IMR-90 (cell line): ENCODE results near the gene MOB2. TPM values are rescaled to one million over a fixed set of nuclear protein-coding genes. Genes with fewer than 3 reads are reported as not detected.

Experiments
- ATAC-seq: fragments of 200-7000 bp; cut with Tn5 transposase; 2 replicates; pipeline ENCODE4 v1.9.1; 2020; ENCODE audit warnings: low read depth, mild to moderate bottlenecking, moderate library complexity
- BruUV-seq: library from RNA; stranded (reverse); fragments of 400-500 nt; replicated peaks from 2 replicates; lab custom pipeline; 2021; lab: Mats Ljungman, UMichigan
- CTCF ChIA-PET: fragments of 300-600 bp; formaldehyde crosslinking; extraction: SDS; loops from one replicate; lab custom pipeline; 2021; ENCODE audit warnings: antibody characterized with exemption; lab: Yijun Ruan, JAX
- POLR2A ChIA-PET: fragments of 300-600 bp; sonication (Branson Sonifier 250); formaldehyde crosslinking; loops from one replicate; lab custom pipeline; 2022; ENCODE audit warnings: antibody characterized with exemption; ENCODE audit not compliant: unreplicated experiment; lab: Charles Lee
- DNase-seq: peaks from one replicate; pipeline ENCODE4 v3.0.0; 2013
- H2AFZ ChIP-seq: replicated peaks from 2 replicates; pipeline ENCODE3; 2013; ENCODE audit warnings: low read length, mild to moderate bottlenecking; ENCODE audit not compliant: poor library complexity
- H2AK5ac ChIP-seq: 2 replicates; pipeline ENCODE4 v1.6.1; 2013; ENCODE audit warnings: low read depth, low read length, inconsistent platforms
- H2AK9ac ChIP-seq: replicated peaks from 2 replicates; pipeline ENCODE3; 2013; ENCODE audit warnings: mild to moderate bottlenecking, low read depth, low read length, moderate library complexity; ENCODE audit not compliant: poor library complexity
- H2BK120ac ChIP-seq: 2 replicates; pipeline ENCODE4 v1.6.1; 2013; ENCODE audit warnings: low read depth, low read length, inconsistent platforms
- H2BK15ac ChIP-seq: 3 replicates; pipeline ENCODE4 v1.6.1; 2013; ENCODE audit warnings: low read depth, low read length, inconsistent platforms
- H2BK20ac ChIP-seq: 2 replicates; pipeline ENCODE4 v1.6.1; 2013; ENCODE audit warnings: low read depth, mild to moderate bottlenecking, inconsistent platforms, low read length, moderate library complexity
- H2BK5ac ChIP-seq: 2 replicates; pipeline ENCODE4 v1.6.1; 2013; ENCODE audit warnings: mild to moderate bottlenecking, low read depth, low read length, inconsistent platforms; ENCODE audit not compliant: poor library complexity, severe bottlenecking
- H3K14ac ChIP-seq: replicated peaks from 2 replicates; pipeline ENCODE4 v1.6.1; 2013; ENCODE audit warnings: low read depth, low read length, inconsistent platforms
- H3K18ac ChIP-seq: 2 replicates; pipeline ENCODE4 v1.6.1; 2013; ENCODE audit warnings: low read depth, low read length, control low read depth
- H3K23ac ChIP-seq: 2 replicates; pipeline ENCODE4 v1.6.1; 2013; ENCODE audit warnings: low read depth, low read length, inconsistent platforms
- H3K27ac ChIP-seq: 2 replicates; pipeline ENCODE4 v1.5.1; 2013; ENCODE audit warnings: mild to moderate bottlenecking, control low read depth, low read length; ENCODE audit not compliant: insufficient read depth
- H3K27me3 ChIP-seq: 2 replicates; pipeline ENCODE4 v1.6.1; 2013; ENCODE audit warnings: low read length; ENCODE audit not compliant: control insufficient read depth, insufficient read depth
- H3K36me3 ChIP-seq: 2 replicates; pipeline ENCODE4 v1.6.1; 2013; ENCODE audit warnings: low read length, mixed read lengths; ENCODE audit not compliant: control insufficient read depth, insufficient read depth
- H3K4ac ChIP-seq: 2 replicates; pipeline ENCODE4 v1.6.1; 2013; ENCODE audit warnings: low read depth, low read length, inconsistent platforms
- H3K4me1 ChIP-seq: 2 replicates; pipeline ENCODE4 v1.6.1; 2013; ENCODE audit warnings: low read length, mixed read lengths; ENCODE audit not compliant: control insufficient read depth, insufficient read depth
- H3K4me2 ChIP-seq: 2 replicates; pipeline ENCODE4 v1.6.1; 2013; ENCODE audit warnings: low read depth, mild to moderate bottlenecking, control low read depth, low read length, moderate library complexity
- H3K4me3 ChIP-seq: 2 replicates; pipeline ENCODE4 v1.5.1; 2013; ENCODE audit warnings: low read depth, mild to moderate bottlenecking, control low read depth, low read length, moderate library complexity; ENCODE audit not compliant: insufficient read depth
- H3K56ac ChIP-seq: 2 replicates; pipeline ENCODE4 v1.6.1; 2013; ENCODE audit warnings: low read length, inconsistent platforms; ENCODE audit not compliant: insufficient read depth; ENCODE audit errors: extremely low read depth
- H3K79me1 ChIP-seq, 2 experiments: 2 replicates each; pipeline ENCODE4 v1.6.1; 2013; ENCODE audit warnings: low read length in 2 of 2, inconsistent platforms in 1 of 2, low read depth in 1 of 2
- H3K9ac ChIP-seq: 2 replicates; pipeline ENCODE4 v1.6.1; 2013; ENCODE audit warnings: low read depth, low read length, control low read depth
- H3K9me1 ChIP-seq: 2 replicates; pipeline ENCODE4 v1.6.1; 2013; ENCODE audit warnings: low read length, inconsistent platforms; ENCODE audit not compliant: insufficient read depth
- H3K9me3 ChIP-seq: 2 replicates; pipeline ENCODE4 v1.6.1; 2013; ENCODE audit warnings: low read length; ENCODE audit not compliant: control insufficient read depth, insufficient read depth
- H4K20me1 ChIP-seq: 2 replicates; pipeline ENCODE4 v1.6.1; 2013; ENCODE audit warnings: low read length, inconsistent platforms; ENCODE audit not compliant: insufficient read depth
- H4K5ac ChIP-seq: 2 replicates; pipeline ENCODE4 v1.6.1; 2013; ENCODE audit warnings: mild to moderate bottlenecking, low read depth, low read length, control low read depth
- H4K8ac ChIP-seq, 2 experiments: 2 replicates each; pipeline ENCODE4 v1.6.1; 2013; ENCODE audit warnings: low read depth in 2 of 2, low read length in 2 of 2, control low read depth in 1 of 2, inconsistent platforms in 1 of 2
- H4K91ac ChIP-seq: 2 replicates; pipeline ENCODE4 v1.6.1; 2013; ENCODE audit warnings: low read depth, low read length, inconsistent platforms; ENCODE audit not compliant: insufficient read depth
- BHLHE40 ChIP-seq: fragments of 150-350 bp; IDR thresholded peaks from 2 replicates; pipeline ENCODE4 v1.6.1; 2016; ENCODE audit warnings: mild to moderate bottlenecking, low read depth, low read length
- CEBPB ChIP-seq: IDR thresholded peaks from 2 replicates; pipeline ENCODE4 v1.6.1; 2012; ENCODE audit warnings: low read depth, low read length, improper control_type of control experiment
- CHD1 ChIP-seq: IDR thresholded peaks from 2 replicates; pipeline ENCODE4 v1.6.1; 2012; ENCODE audit warnings: low read depth, low read length, improper control_type of control experiment
- CTCF ChIP-seq: conservative IDR thresholded peaks from 2 replicates; pipeline ENCODE4 v1.5.1; 2012; ENCODE audit warnings: mild to moderate bottlenecking, low read depth, low read length, improper control_type of control experiment
- ELK1 ChIP-seq: fragments of 150-350 bp; IDR thresholded peaks from 2 replicates; pipeline ENCODE4 v1.6.1; 2016; ENCODE audit warnings: low read depth, mild to moderate bottlenecking, low read length, moderate library complexity, borderline replicate concordance
- FOS ChIP-seq: fragments of 150-350 bp; IDR thresholded peaks from 2 replicates; pipeline ENCODE4 v1.6.1; 2016; ENCODE audit warnings: low read depth, low read length
- MAFK ChIP-seq: IDR thresholded peaks from 2 replicates; pipeline ENCODE4 v1.6.1; 2012; ENCODE audit warnings: low read depth, low read length, improper control_type of control experiment
- MAZ ChIP-seq: IDR thresholded peaks from 2 replicates; pipeline ENCODE4 v1.6.1; 2012; ENCODE audit warnings: low read depth, mild to moderate bottlenecking, low read length, improper control_type of control experiment, moderate library complexity, borderline replicate concordance
- MXI1 ChIP-seq: IDR thresholded peaks from 2 replicates; pipeline ENCODE4 v1.6.1; 2012; ENCODE audit warnings: low read depth, mild to moderate bottlenecking, low read length, moderate library complexity, borderline replicate concordance
- NFE2L2 ChIP-seq: fragments of 150-350 bp; IDR thresholded peaks from 2 replicates; pipeline ENCODE4 v1.6.1; 2016; ENCODE audit warnings: low read depth, mild to moderate bottlenecking, low read length
- POLR2A ChIP-seq: IDR thresholded peaks from 2 replicates; pipeline ENCODE4 v1.6.1; 2012; ENCODE audit warnings: mild to moderate bottlenecking, low read depth, low read length
- RAD21 ChIP-seq: IDR thresholded peaks from 2 replicates; pipeline ENCODE4 v1.6.1; 2012; ENCODE audit warnings: low read length, improper control_type of control experiment
- RCOR1 ChIP-seq: IDR thresholded peaks from 2 replicates; pipeline ENCODE4 v1.6.1; 2012; ENCODE audit warnings: mild to moderate bottlenecking, low read length, improper control_type of control experiment; ENCODE audit not compliant: insufficient replicate concordance
- RFX5 ChIP-seq: IDR thresholded peaks from 2 replicates; pipeline ENCODE4 v1.8.0; 2012; ENCODE audit warnings: low read depth, mild to moderate bottlenecking, low read length, moderate library complexity
- SMC3 ChIP-seq: fragments of 150-350 bp; IDR thresholded peaks from 2 replicates; pipeline ENCODE4 v1.6.1; 2016; ENCODE audit warnings: low read depth, mild to moderate bottlenecking, antibody characterized with exemption, low read length, moderate library complexity
- USF2 ChIP-seq: fragments of 150-350 bp; IDR thresholded peaks from 2 replicates; pipeline ENCODE4 v1.6.1; 2017; ENCODE audit warnings: mild to moderate bottlenecking, antibody characterized with exemption, low read length, low read depth
- WGBS, 2 experiments: methylation state at CpG; one replicate each; pipeline versions ENCODE4 v1.1.5 to v1.1.7; 2013; ENCODE audit warnings: missing lambda C conversion rate in 2 of 2; ENCODE audit not compliant: insufficient read length in 1 of 2; ENCODE audit errors: extremely low coverage in 2 of 2; 5-methylcytosine and 5-hydroxymethylcytosine counted together
- dilution Hi-C: fragments of 300-500 bp; cut with HindIII; formaldehyde crosslinking; loops from one replicate; pipeline ENCODE4 v1.14.3; 2018; ENCODE audit warnings: low sequenced_read_pairs; ENCODE audit not compliant: unreplicated experiment
- in situ Hi-C: fragments of 300-500 bp; cut with MboI; formaldehyde crosslinking; loops from 3 replicates; pipeline ENCODE4 v1.14.3; 2019; ENCODE audit warnings: low sequenced_read_pairs, inconsistent platforms, mixed read lengths
- intact Hi-C: fragments of 100-400 bp; cut with micrococcal nuclease; formaldehyde crosslinking; loops from 2 replicates; pipeline ENCODE4 v1.10.0; 2022
- polyA plus RNA-seq, 3 experiments: library from polyadenylated mRNA; depleted of rRNA; stranded (reverse); fragments of >200 nt; gene quantifications; 2 replicates each; pipeline ENCODE4 v1.2.3, GENCODE V29; 2012; ENCODE audit warnings: low replicate concordance in 1 of 3
- total RNA-seq: library from RNA; depleted of rRNA; stranded (reverse); fragments of >200 nt; gene quantifications from 2 replicates; pipeline ENCODE4 v1.2.3, GENCODE V29; 2012

Gene MOB2
- total and polyA plus RNA-seq, 2 of the 4 experiments (the other 2 are of a cell fraction): 23.7 to 36.2 TPM

- in situ Hi-C loops (no loop called here), dilution Hi-C loops (no loop called here), intact Hi-C loops (no loop called here)
- no TSS peak for BruUV-seq
- ChIA-PET POLR2A (no interaction called here), CTCF (no interaction called here)
- ATAC-seq (no peak), DNase-seq (no peak)
- H4K5ac ChIP-seq: no peak overlapping the region
- H3K9ac ChIP-seq: no peak overlapping the region
- H3K27ac ChIP-seq: no peak overlapping the region
- peaks cover 13% of the 10 kb centered on the region; the same call in 1 of the 2 replicates for H3K36me3 ChIP-seq
- no peak overlapping the region for H3K56ac ChIP-seq
- no peak overlapping the region for H2AK5ac ChIP-seq
- H3K23ac ChIP-seq: no peak overlapping the region
- no peak overlapping the region for H3K14ac ChIP-seq
- H3K4ac ChIP-seq: no peak overlapping the region
- H3K18ac ChIP-seq: no peak overlapping the region
- no peaks in the 10 kb centered on the region for H3K4me1 ChIP-seq
- H3K4me2 ChIP-seq: no peak overlapping the region
- no peaks in the 10 kb centered on the region for H3K27me3 ChIP-seq
- no peak overlapping the region for H3K4me3 ChIP-seq
- H3K9me3 ChIP-seq: no peaks in the 10 kb centered on the region
- no peak overlapping the region for H2BK5ac ChIP-seq
- H4K91ac ChIP-seq: no peak overlapping the region
- no peak overlapping the region for H2AFZ ChIP-seq
- H4K20me1 ChIP-seq: no peaks in the 10 kb centered on the region; the same call in 1 of the 2 replicates
- no peak overlapping the region for H4K8ac ChIP-seq
- no peak overlapping the region for H2BK15ac ChIP-seq
- H2AK9ac ChIP-seq: no peak overlapping the region
- no peak overlapping the region for H2BK120ac ChIP-seq
- TF ChIP-seq RCOR1 (no peak), BHLHE40 (no peak), CEBPB (no peak), MXI1 (no peak), MAZ (no peak), USF2 (no peak), RFX5 (no peak), ELK1 (no peak), POLR2A (no peak), NFE2L2 (no peak), FOS (no peak), MAFK (no peak), RAD21 (no peak), CHD1 (no peak), CTCF (no peak), SMC3 (no peak)
- no peak overlapping the region for H2BK20ac ChIP-seq
- H3K79me1 ChIP-seq: no peaks in the 10 kb centered on the region
- 89% methylated on average over 5 of the region's 9 CpGs; no CpG with 5 or more reads in 1 of the 2 experiments for WGBS, 2 experiments
- no peaks in the 10 kb centered on the region for H3K9me1 ChIP-seq
Measured at GRCh38 chr11:1467270-1467669, 19.3 kb downstream of the MOB2 start.
